GM19467 (cell line): ENCODE measurements around the gene TMEM240.
"Not testable (repeated sequence)": the region's sequence is repeated elsewhere in the genome, so short reads cannot be mapped to it uniquely, and the experiment has no call there.

ENCODE experiments used
- ATAC-seq: cut with Tn5 transposase; IDR thresholded peaks from one replicate; pipeline ENCODE4 v1.9.1; 2021; ENCODE audit warnings: mild to moderate bottlenecking, moderate library complexity; ENCODE audit not compliant: unreplicated experiment

TMEM240 gene

DNA sequence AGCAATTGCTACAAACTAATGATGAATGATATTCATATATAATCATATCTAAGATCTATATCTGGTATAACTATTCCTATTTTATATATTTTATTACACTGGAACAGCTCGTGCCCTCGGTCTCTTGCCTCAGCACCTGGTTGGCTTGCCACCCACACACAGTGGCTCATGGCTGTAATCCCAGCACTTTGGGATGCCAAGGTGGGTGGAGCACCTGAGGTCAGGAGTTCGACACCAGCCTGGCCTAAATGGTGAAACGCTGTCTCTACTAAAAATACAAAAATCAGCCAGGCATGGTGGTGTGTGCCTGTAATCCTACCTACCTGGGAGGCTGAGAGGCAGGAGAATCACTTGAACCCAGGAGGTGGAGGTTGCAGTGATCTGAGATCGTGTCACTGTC lies 34.6 kb downstream of the TMEM240 start:
- ATAC-seq = not testable (repeated sequence)

DNA sequence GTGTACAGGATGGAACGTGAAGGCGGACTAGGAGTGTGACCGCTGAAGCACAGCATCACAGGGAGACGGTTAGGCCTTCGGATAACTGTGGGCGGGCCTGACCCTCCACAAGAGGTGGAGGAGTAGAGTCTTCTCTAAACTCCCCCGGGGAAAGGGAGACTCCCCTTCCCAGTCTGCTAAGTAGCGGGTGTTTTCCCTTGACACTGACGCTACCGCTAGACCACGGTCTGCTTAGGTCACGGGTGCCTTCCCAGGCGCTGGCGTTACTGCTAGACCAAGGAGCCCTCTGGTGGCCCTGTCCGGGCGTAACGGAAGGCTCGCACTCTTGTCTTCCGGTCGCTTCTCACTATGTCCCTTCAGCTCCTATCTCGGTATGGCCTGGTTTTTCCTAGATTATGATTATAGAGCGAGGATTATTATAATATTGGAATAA lies 35.0 kb downstream of the TMEM240 start:
- ATAC-seq = not testable (repeated sequence)

DNA sequence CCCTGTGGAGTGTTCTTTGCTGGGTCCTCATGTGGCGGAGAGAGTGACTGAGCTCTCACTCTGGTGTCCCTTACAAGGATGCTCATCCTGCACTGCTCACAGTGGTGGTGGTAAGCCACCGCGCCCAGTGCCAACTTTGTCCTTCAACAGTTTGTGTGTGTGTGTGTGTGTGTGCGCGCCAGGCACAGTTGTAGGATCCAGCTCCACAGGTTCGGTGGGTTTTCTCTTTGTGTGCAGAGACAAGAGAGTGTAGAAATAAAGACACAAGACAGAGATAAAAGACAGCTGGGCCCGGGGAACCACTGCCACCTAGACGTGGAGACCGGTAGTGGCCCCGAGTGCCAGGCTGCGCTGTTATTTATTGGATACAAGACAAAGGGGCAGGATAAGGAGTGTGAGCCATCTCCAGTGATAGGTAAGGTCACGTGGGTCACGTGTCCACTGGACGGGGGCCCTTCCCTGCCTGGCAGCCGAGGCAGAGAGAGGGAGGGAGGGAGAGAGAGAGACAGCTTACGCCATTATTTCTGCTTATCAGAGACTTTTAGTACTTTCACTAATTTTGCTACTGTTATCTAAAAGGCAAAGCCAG lies 35.6 kb downstream of the TMEM240 start:
- ATAC-seq = not testable (repeated sequence)

DNA sequence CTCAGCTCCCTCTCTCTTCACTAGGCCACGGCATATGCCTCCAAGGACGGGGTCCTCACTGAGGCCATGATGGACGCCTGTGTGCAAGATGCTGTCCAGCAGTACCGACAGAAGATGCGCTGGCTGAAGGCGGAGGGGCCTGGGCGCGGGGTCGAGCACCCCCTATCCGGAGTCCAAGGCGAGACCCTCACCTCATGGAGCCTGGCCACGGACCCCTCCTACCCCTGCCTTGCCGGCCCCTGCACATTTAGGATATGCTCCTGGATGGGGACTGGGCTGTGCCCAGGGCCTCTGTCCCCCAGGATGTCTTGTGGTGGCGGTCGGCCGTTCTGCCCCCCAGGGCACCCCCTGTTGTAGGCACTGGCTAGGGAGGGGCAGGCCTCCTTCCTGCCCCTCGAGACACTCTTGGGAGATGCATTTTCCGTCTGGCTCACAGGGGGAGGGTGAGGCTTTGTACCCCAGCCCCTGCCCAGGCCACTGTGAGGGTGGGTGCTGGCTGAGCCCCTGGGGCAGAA lies 44.9 kb downstream of the TMEM240 start:
- not testable (repeated sequence) for ATAC-seq

DNA sequence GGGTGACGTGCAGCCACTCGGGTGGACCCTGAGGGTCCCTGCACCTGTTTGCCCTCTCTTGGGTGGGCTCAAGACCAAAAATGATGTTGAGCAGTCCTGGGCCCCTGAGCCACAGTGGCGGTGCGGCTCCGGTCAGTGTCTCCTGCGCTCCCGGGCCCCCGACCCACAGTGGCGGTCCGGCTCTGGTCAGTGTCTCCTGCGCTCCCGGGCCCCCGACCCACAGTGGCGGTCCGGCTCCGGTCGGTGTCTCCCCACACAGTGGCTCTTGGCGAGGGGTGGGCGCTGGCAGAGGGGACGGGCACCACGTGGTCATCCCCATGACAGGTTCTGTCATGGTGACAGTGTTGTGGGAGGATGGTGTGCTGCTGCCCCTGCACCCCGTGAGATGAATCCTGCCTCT lies 46.1 kb downstream of the TMEM240 start:
- not testable (repeated sequence) for ATAC-seq

DNA sequence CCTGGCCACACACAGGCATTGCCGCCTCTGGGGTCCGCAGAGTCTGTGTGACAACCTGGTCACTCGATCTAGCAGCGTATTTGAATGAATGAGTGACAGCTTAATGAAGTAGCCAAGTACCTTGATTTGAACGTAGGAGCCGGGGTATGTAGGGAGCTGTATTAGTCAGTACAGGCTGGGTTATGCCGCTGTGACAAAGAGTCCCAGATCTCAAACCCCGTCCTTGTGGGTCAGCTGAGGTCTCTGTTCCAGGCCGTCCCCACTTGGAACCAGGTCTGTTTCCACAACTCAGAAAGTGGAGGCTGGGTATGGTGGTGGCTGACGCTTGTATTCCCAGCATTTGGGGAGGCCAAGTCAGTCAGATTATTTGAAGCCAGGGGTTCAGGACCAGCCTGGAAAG lies 48.8 kb downstream of the TMEM240 start:
- ATAC-seq = no peak

DNA sequence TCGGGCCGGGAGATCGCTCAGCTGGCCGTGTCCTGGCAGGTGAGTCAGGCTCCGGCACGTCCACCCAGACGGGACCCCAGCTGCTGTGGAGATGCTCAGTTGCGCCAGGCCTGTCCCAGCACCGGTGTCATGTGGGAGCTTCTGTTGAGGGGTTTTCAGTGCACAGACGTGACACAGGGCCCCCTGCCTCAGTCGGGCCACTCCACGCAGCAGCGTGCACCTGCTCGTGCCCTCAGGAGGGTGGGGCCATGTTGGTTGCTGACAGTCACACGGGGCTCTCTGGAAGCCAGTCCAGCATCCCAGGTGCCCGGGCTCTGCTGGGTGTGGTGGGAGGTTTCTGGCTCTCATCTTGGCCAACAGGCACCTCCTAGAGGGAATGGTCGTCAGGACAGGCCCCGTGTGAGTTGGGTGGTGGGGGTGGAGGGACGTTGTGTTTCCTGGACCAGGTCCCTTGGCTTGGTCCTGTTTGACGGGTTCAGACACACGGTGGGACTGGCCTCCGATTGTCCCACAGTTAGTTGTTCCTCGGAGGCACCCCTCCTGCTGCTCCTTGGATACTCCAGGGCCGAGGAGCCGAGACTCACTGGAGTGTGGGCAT lies 49.7 kb downstream of the TMEM240 start:
- ATAC-seq = no peak

DNA sequence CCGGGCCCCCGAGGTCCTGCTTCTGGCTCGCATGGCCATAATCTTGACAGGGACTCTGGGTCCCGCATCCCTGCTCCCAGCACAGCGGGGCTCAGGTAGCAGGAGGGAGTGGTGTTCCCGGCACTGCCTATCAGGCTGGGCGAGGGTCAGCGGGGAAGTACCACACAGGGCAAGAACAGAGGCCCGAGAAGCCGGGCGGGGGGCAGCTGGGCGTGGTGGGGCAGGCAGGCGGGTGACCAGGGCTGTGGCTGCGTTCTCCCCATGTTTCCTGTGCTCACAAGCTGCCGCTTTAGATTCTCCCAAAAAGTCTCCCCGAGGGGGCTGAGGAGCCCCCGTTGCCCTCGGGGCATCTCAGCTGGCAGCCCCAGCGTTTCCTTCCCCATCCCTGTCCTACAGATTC lies 50.6 kb downstream of the TMEM240 start:
- no peak for ATAC-seq

DNA sequence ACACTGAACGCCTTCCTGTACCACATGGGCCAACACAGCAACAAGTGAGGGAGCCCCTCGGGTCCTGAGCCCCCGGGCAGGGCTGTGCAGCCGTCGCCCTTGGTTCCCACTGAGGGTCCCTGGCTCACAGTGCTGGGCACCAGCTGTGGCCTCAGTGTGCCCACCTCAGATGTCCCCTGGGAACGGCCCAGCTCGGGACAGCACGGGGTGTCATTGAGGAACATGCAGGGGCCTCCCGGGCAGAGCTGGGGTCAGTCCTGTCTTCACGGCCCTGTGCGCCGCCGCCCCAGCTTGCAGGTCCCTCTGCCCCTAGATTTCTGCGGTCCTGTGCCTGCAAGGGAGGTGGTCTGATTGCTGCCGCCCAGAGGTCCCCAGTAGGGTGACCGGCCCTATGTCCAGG lies 51.2 kb downstream of the TMEM240 start:
- no peak for ATAC-seq

DNA sequence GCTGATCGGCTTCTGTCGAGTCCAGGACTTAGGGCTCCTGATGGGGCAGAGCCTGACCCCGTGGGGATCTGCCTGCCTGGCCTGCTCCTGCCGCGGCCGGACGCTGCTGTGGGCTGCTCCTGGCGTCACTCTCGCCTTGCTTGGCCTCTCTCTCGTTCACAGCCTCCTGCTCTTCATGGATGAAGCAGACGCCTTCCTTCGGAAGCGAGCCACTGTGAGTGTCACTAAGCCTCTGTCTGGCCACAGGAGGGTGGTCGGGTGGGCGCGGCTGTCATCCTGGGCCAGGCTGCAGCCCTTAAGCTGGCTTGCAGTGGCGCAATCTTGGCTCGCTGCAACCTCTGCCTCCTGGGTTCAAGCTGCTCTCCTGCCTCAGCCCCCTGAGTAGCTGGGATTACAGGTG lies 52.7 kb downstream of the TMEM240 start:
- ATAC-seq = no peak

DNA sequence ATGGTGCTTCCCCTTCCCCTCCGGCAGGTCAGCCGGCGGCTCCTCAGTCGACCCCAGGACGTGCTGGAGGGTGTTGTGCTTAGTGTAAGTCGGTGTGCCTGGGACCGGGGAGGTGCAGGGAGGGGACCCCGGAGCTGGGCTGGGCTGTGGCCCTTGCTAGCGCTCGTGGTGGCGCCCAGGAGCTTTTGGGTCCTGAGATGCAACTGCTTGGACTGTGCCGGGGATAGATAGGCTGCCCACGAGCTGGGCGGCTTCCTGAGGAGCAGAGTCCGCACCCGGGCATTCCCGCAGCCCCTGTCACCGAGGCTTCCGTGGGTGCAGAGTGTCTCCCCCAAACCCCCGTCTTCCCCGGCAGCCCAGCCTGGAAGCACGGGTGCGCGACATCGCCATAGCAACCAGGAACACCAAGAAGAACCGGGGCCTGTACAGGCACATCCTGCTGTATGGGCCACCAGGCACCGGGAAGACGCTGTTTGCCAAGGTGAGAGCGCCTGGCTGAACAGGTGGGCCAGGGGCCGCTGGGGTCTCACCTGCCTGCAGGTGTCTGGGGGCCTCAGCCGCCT lies 54.6 kb downstream of the TMEM240 start:
- ATAC-seq = not testable (repeated sequence)

DNA sequence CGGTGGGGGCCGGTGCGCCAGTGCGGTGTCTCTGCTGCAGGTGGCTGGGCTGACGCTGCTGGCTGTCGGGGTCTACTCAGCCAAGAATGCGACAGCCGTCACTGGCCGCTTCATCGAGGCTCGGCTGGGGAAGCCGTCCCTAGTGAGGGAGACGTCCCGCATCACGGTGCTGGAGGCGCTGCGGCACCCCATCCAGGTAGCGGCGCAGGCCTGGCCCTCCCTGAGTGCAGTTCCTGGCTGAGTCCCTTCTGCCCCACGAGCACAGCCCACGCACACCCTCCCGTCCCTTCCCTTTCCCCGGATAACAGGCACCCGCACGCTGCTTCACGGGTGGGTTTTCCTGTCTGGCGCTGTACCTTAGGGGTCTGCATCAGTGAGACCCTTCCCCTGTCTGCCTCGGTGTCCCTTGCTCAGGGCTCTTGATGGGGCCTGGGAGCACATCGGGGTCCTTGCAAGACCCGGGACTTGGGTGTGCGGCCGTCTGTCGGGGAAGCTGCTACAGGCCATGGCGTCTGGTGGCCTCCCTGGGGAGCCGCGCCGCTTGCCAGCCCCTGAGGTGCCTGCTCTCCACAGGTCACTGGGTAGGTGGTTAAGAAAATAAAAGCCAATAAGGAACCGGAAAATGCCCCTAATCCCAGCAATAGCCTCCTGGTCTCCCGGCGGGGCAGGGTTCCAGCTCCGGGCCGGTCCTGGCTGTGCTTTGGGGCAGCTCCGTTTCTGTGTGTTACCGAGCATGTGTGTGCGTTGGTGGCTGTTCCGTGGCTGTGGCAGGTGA lies 55.3 kb downstream of the TMEM240 start:
- not testable (repeated sequence) for ATAC-seq
